Adrenal gland (tissue), 12 donors: ENCODE measurements around the gene TBATA. TPM values are rescaled to one million over a fixed set of nuclear protein-coding genes. Genes with fewer than 3 reads are reported as not detected.

Source experiments
- DNase-seq, 7 donors: peaks; one replicate each; pipeline ENCODE4 v3.0.0-alpha.2; 2019 to 2020
- H3K27ac ChIP-seq, 5 donors: fragments of 200-600 bp; sonication (generic) in 4 of 5; 1 replicate in 3 of 5; 2 replicates in 2 of 5; pipeline versions ENCODE4 v1.5.1 to v1.8.0; 2016 to 2020; ENCODE audit warnings: mild to moderate bottlenecking in 1 of 5
- H3K27me3 ChIP-seq: fragments of 200-600 bp; 2 replicates; pipeline ENCODE4 v1.8.0; 2021
- H3K36me3 ChIP-seq, 2 donors: fragments of 200-600 bp; replicated peaks in 1 of 2; 1 replicate in 1 of 2; 2 replicates in 1 of 2; pipeline versions ENCODE4 v1.5.1 to v1.8.0; 2018 to 2022
- H3K4me1 ChIP-seq, 2 donors: fragments of 200-600 bp; replicated peaks in 1 of 2; 1 replicate in 1 of 2; 2 replicates in 1 of 2; pipeline versions ENCODE4 v1.5.1 to v1.8.0; 2018 to 2021
- H3K4me3 ChIP-seq, 4 donors: fragments of 200-600 bp; sonication (generic) in 3 of 4; one replicate each; pipeline ENCODE4 v1.5.1; 2016 to 2018
- H3K9me3 ChIP-seq, 3 donors: fragments of 200-600 bp; sonication (generic) in 1 of 3; replicated peaks in 1 of 3; 1 replicate in 2 of 3; 2 replicates in 1 of 3; pipeline versions ENCODE4 v1.5.1 to v1.8.0; 2016 to 2021
- POLR2A ChIP-seq, 2 donors: fragments of 450-650 bp; IDR thresholded peaks; one replicate each; pipeline ENCODE4 v1.6.1; 2017; ENCODE audit warnings: antibody characterized with exemption in 2 of 2, mild to moderate bottlenecking in 2 of 2, moderate library complexity in 1 of 2
- WGBS, 4 donors: extraction: QIAGEN DNeasy Blood & Tissue Kit in 2 of 4; methylation state at CpG; one replicate each; pipeline versions ENCODE4 v1.1.5 to v1.1.7; 2013 to 2017; 5-methylcytosine and 5-hydroxymethylcytosine counted together
- intact Hi-C, 2 donors: fragments of 100-400 bp; cut with DNase I; formaldehyde crosslinking; loops; one replicate each; pipeline versions ENCODE4 v1.14.1 to v1.15.0; 2022 to 2023
- polyA plus RNA-seq, 3 donors: library from polyadenylated mRNA; stranded (reverse); fragments of 200-250 nt in 2 of 3; fragments of 350-450 nt in 1 of 3; fragmentation: Illumina TruSeq in 1 of 3; extraction: RNeasy Lipid Tissue Mini Kit (QIAGEN cat#74804) in 1 of 3; gene quantifications; one replicate each; pipeline ENCODE4 v1.2.3, GENCODE V29; 2013 to 2014
- total RNA-seq, 9 donors: library from RNA; depleted of rRNA in 4 of 9; stranded (reverse); fragments of >200 nt in 4 of 9; fragments of 120-200 nt in 1 of 9; fragmentation: NEBNext Ultra II Directional in 1 of 9; extraction: Animal tissue kit (Norgen Biotek cat#: 25700) in 1 of 9; gene quantifications; one replicate each; pipeline versions ENCODE4 v1.1.0 to v1.2.4, GENCODE V29; 2013 to 2023
- TF ChIP-seq, protein P1 (sequence below), 6 experiments: fragments of 450-650 bp in 4 of 6; fragments of 200-600 bp in 2 of 6; sonication (generic) in 1 of 6; IDR thresholded peaks; 1 replicate in 5 of 6; 2 replicates in 1 of 6; pipeline versions ENCODE4 v1.5.1 to v1.8.0; 2016 to 2021; ENCODE audit warnings: antibody characterized with exemption in 6 of 6, mild to moderate bottlenecking in 2 of 6, moderate library complexity in 1 of 6
- donor health status: healthy with polysubstance abuse.
- donor health status: Bipolar disorder and iron deficiency.
- donor health status: DM: yes; HTN: yes; CAD: no.
- donor health status: DM: no; HTN: no; CAD: no.
- donor health status: DM: no; HTN: no; CAD: no.
- donor health status: DM: yes; HTN: yes; CAD: no.

TBATA gene
- total and polyA plus RNA-seq, 12 donors: 0.17 TPM; not detected in 11

GRCh38 chr10:70811881-70812280 lies 26.7 kb upstream of the TBATA start:
- Histone ChIP-seq H3K27me3 (no peaks in the 10 kb centered on the region), H3K27ac (no peak overlapping the region), H3K9me3 (no peaks in the 10 kb centered on the region), H3K4me1 (peaks cover 3 to 4% of the 10 kb centered on the region in 2 donors), H3K36me3 (no peaks in the 10 kb centered on the region), H3K4me3 (no peak overlapping the region)
- 70 to 77% (median 72%) methylated on average over 3 of the region's 3 CpGs for WGBS, 4 donors
- intact Hi-C loops: no loop called here
- DNase-seq: no peak
- TF ChIP-seq POLR2A (IDR thresholded peaks at IDR 0.05): no peak
- TF ChIP-seq, protein P1, sequence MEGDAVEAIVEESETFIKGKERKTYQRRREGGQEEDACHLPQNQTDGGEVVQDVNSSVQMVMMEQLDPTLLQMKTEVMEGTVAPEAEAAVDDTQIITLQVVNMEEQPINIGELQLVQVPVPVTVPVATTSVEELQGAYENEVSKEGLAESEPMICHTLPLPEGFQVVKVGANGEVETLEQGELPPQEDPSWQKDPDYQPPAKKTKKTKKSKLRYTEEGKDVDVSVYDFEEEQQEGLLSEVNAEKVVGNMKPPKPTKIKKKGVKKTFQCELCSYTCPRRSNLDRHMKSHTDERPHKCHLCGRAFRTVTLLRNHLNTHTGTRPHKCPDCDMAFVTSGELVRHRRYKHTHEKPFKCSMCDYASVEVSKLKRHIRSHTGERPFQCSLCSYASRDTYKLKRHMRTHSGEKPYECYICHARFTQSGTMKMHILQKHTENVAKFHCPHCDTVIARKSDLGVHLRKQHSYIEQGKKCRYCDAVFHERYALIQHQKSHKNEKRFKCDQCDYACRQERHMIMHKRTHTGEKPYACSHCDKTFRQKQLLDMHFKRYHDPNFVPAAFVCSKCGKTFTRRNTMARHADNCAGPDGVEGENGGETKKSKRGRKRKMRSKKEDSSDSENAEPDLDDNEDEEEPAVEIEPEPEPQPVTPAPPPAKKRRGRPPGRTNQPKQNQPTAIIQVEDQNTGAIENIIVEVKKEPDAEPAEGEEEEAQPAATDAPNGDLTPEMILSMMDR (IDR thresholded peaks at IDR 0.05): no peak

GRCh38 chr10:70810967-70811366 lies 25.8 kb upstream of the TBATA start:
- WGBS, 4 donors: 0 to 41% (median 12%) methylated on average over 1 of the region's 1 CpG
- intact Hi-C loops: no loop called here
- Histone ChIP-seq H3K36me3 (no peaks in the 10 kb centered on the region), H3K9me3 (no peaks in the 10 kb centered on the region), H3K27me3 (no peaks in the 10 kb centered on the region), H3K4me3 (no peak overlapping the region), H3K27ac (no peak overlapping the region), H3K4me1 (no peaks in the 10 kb centered on the region)
- TF ChIP-seq, protein P1 (IDR thresholded peaks at IDR 0.05): no peak
- no peak for TF ChIP-seq POLR2A (IDR thresholded peaks at IDR 0.05)
- DNase-seq: no peak

GRCh38 chr10:70809726-70810125 lies 24.5 kb upstream of the TBATA start:
- Histone ChIP-seq H3K4me1 (no peaks in the 10 kb centered on the region), H3K4me3 (no peak overlapping the region), H3K36me3 (no peaks in the 10 kb centered on the region), H3K27ac (no peak overlapping the region), H3K27me3 (no peaks in the 10 kb centered on the region), H3K9me3 (no peaks in the 10 kb centered on the region)
- intact Hi-C loops: no loop called here
- DNase-seq: no peak
- no peak for TF ChIP-seq POLR2A (IDR thresholded peaks at IDR 0.05)
- 79 to 94% (median 88%) methylated on average over 2 of the region's 2 CpGs for WGBS, 4 donors

GRCh38 chr10:70809011-70809611 lies 23.9 kb upstream of the TBATA start:
- TF ChIP-seq, protein P1 (IDR thresholded peaks at IDR 0.05): no peak
- no peak for TF ChIP-seq POLR2A (IDR thresholded peaks at IDR 0.05)
- H3K27me3 ChIP-seq: no peaks in the 10 kb centered on the region
- no peaks in the 10 kb centered on the region for H3K36me3 ChIP-seq
- H3K27ac ChIP-seq: no peak overlapping the region
- intact Hi-C loops: no loop called here
- DNase-seq: no peak
- no peaks in the 10 kb centered on the region for H3K4me1 ChIP-seq
- 69 to 84% (median 73%) methylated on average over 4 to 6 of the region's 6 CpGs for WGBS, 4 donors
- no peak overlapping the region for H3K4me3 ChIP-seq
- no peaks in the 10 kb centered on the region for H3K9me3 ChIP-seq

GRCh38 chr10:70807556-70807955 lies 22.4 kb upstream of the TBATA start:
- intact Hi-C loops: no loop called here
- Histone ChIP-seq H3K27ac (no peak overlapping the region), H3K27me3 (no peaks in the 10 kb centered on the region), H3K36me3 (no peaks in the 10 kb centered on the region), H3K4me3 (no peak overlapping the region), H3K4me1 (no peaks in the 10 kb centered on the region), H3K9me3 (no peaks in the 10 kb centered on the region)
- TF ChIP-seq, protein P1 (IDR thresholded peaks at IDR 0.05): no peak
- no peak for TF ChIP-seq POLR2A (IDR thresholded peaks at IDR 0.05)
- 70 to 82% (median 77%) methylated on average over 3 of the region's 3 CpGs for WGBS, 4 donors
- DNase-seq: no peak
